GM18499 (cell line): Measurements from ENCODE around the gene ZNF157.
"Not testable (repeated sequence)": the region's sequence is repeated elsewhere in the genome, so short reads cannot be mapped to it uniquely, and the experiment has no call there.

ENCODE experiments used
- ATAC-seq: cut with Tn5 transposase; IDR thresholded peaks from one replicate; pipeline ENCODE4 v1.9.1; 2021; ENCODE audit warnings: moderate number of reproducible peaks; ENCODE audit not compliant: insufficient read depth, unreplicated experiment

Gene ZNF157

GRCh38 chrX:47370278-47370677 lies at the start of gene ZNF157:
ZNF157 (plus strand) TSS chrX:47370578; CDS start chrX:47370669, 91 bp downstream.
- ATAC-seq: no peak

GRCh38 chrX:47321386-47321785 lies 49.0 kb upstream of the ZNF157 start:
- no peak for ATAC-seq

GRCh38 chrX:47321823-47322371 lies 48.5 kb upstream of the ZNF157 start:
- no peak for ATAC-seq

GRCh38 chrX:47327902-47328301 lies 42.5 kb upstream of the ZNF157 start:
- no peak for ATAC-seq

GRCh38 chrX:47332729-47333128 lies 37.6 kb upstream of the ZNF157 start:
- not testable (repeated sequence) for ATAC-seq

GRCh38 chrX:47351706-47352105 lies 18.7 kb upstream of the ZNF157 start:
- no peak for ATAC-seq

- ATAC-seq: no peak
Observed at GRCh38 chrX:47358387-47359065, 11.9 kb upstream of the ZNF157 start.

GRCh38 chrX:47360423-47361179 lies 9.8 kb upstream of the ZNF157 start:
- no peak for ATAC-seq

GRCh38 chrX:47361538-47362511 lies 8.6 kb upstream of the ZNF157 start:
- peak; percentile 67 for ATAC-seq

GRCh38 chrX:47366041-47366722 lies 4.2 kb upstream of the ZNF157 start:
- no peak for ATAC-seq

GRCh38 chrX:47373198-47373597 lies 2.8 kb downstream of the ZNF157 start:
- no peak for ATAC-seq

- ATAC-seq: no peak
Observed at GRCh38 chrX:47380268-47380667, 9.9 kb downstream of the ZNF157 start.

- not testable (repeated sequence) for ATAC-seq
Observed at GRCh38 chrX:47380837-47381236, 10.5 kb downstream of the ZNF157 start.

- ATAC-seq: no peak
Observed at GRCh38 chrX:47384502-47384901, 14.1 kb downstream of the ZNF157 start.

- no peak for ATAC-seq
Observed at GRCh38 chrX:47390780-47391179, 20.4 kb downstream of the ZNF157 start.

GRCh38 chrX:47413179-47413594 lies 42.8 kb downstream of the ZNF157 start:
- no peak for ATAC-seq

GRCh38 chrX:47420265-47420664 lies 49.9 kb downstream of the ZNF157 start:
- no peak for ATAC-seq

- no peak for ATAC-seq
Observed at GRCh38 chrX:47420962-47421361, 50.6 kb downstream of the ZNF157 start.

- no peak for ATAC-seq
Observed at GRCh38 chrX:47422444-47422843, 52.1 kb downstream of the ZNF157 start.

- ATAC-seq: no peak
Observed at GRCh38 chrX:47430925-47431324, 60.5 kb downstream of the ZNF157 start.
